T-cell (primary cell): ENCODE results near the gene ATF2. TPM values are rescaled to one million over a fixed set of nuclear protein-coding genes. Genes with fewer than 3 reads are reported as not detected.

ENCODE experiments used
- ATAC-seq, 4 experiments: fragments of 200-7000 bp in 3 of 4; fragments of 150-1000 bp in 1 of 4; cut with Tn5 transposase; replicated peaks in 1 of 4; 1 replicate in 3 of 4; 2 replicates in 1 of 4; pipeline ENCODE4 v1.10.0; 2021; ENCODE audit warnings: moderate library complexity in 3 of 4, mild to moderate bottlenecking in 2 of 4, moderate number of reproducible peaks in 1 of 4
- CTCF ChIA-PET, 2 donors: fragments of 300-600 bp; sonication (Branson Sonifier 250); formaldehyde crosslinking; loops; one replicate each; lab custom pipeline; 2022; ENCODE audit warnings: antibody characterized with exemption in 2 of 2; lab: Charles Lee
- POLR2A ChIA-PET, 2 donors: fragments of 300-600 bp; sonication (Branson Sonifier 250); formaldehyde crosslinking; loops; one replicate each; lab custom pipeline; 2022; ENCODE audit warnings: antibody characterized with exemption in 2 of 2; lab: Charles Lee
- DNase-seq, 35 experiments: peaks; one replicate each; pipeline versions ENCODE4 v3.0.0 to v3.0.0-alpha.2; 2013 to 2023
- H3K27ac ChIP-seq: one replicate; pipeline ENCODE4 v1.5.1; 2013; ENCODE audit warnings: low read length
- H3K27me3 ChIP-seq, 2 experiments: replicated peaks in 1 of 2; 1 replicate in 1 of 2; 2 replicates in 1 of 2; pipeline versions ENCODE4 v1.6.1 to v1.7.0; 2013; ENCODE audit warnings: low read length in 1 of 2, mixed read lengths in 1 of 2; ENCODE audit not compliant: control insufficient read depth in 2 of 2, insufficient read depth in 2 of 2; ENCODE audit errors: extremely low read depth in 1 of 2
- H3K36me3 ChIP-seq, 2 donors: 1 replicate in 1 of 2; 2 replicates in 1 of 2; pipeline versions ENCODE4 v1.6.1 to v1.7.0; 2013; ENCODE audit warnings: low read length in 1 of 2; ENCODE audit not compliant: control insufficient read depth in 2 of 2, insufficient read depth in 1 of 2; ENCODE audit errors: extremely low read depth in 1 of 2
- H3K4me1 ChIP-seq, 2 experiments: 1 replicate in 1 of 2; 2 replicates in 1 of 2; pipeline versions ENCODE4 v1.6.1 to v1.7.0; 2013; ENCODE audit warnings: low read length in 2 of 2, mixed read lengths in 1 of 2; ENCODE audit not compliant: insufficient read depth in 2 of 2, control insufficient read depth in 1 of 2; ENCODE audit errors: extremely low read depth in 1 of 2
- H3K4me3 ChIP-seq, 2 donors: 1 replicate in 1 of 2; 2 replicates in 1 of 2; pipeline versions ENCODE4 v1.5.1 to v1.7.0; 2013; ENCODE audit warnings: mild to moderate bottlenecking in 2 of 2, low read length in 1 of 2, moderate library complexity in 1 of 2; ENCODE audit not compliant: control insufficient read depth in 1 of 2; ENCODE audit errors: extremely low read depth in 1 of 2
- H3K9me3 ChIP-seq: 2 replicates; pipeline ENCODE4 v1.7.0; 2013
- H3K27ac Mint-ChIP-seq, 2 donors: one replicate each; pipeline ENCODE4 v1.8.0; 2020 to 2021; ENCODE audit warnings: mild to moderate bottlenecking in 2 of 2, mixed read lengths in 2 of 2
- H3K27me3 Mint-ChIP-seq, 2 donors: one replicate each; pipeline ENCODE4 v1.8.0; 2021 to 2022; ENCODE audit warnings: mixed read lengths in 2 of 2
- H3K36me3 Mint-ChIP-seq: one replicate; pipeline ENCODE4 v1.8.0; 2021; ENCODE audit warnings: mixed read lengths
- H3K4me1 Mint-ChIP-seq, 3 donors: one replicate each; pipeline ENCODE4 v1.8.0; 2020 to 2022; ENCODE audit warnings: mixed read lengths in 3 of 3, mild to moderate bottlenecking in 1 of 3
- H3K4me3 Mint-ChIP-seq, 3 donors: one replicate each; pipeline ENCODE4 v1.8.0; 2020 to 2022; ENCODE audit warnings: mild to moderate bottlenecking in 3 of 3, mixed read lengths in 3 of 3, moderate library complexity in 3 of 3
- H3K9me3 Mint-ChIP-seq, 3 donors: one replicate each; pipeline ENCODE4 v1.8.0; 2020 to 2022; ENCODE audit warnings: mixed read lengths in 3 of 3
- WGBS: methylation state at CpG from one replicate; pipeline ENCODE4 v1.1.5; 2013; ENCODE audit warnings: missing lambda C conversion rate; ENCODE audit not compliant: insufficient coverage; 5-methylcytosine and 5-hydroxymethylcytosine counted together
- total RNA-seq, 35 experiments: library from RNA in 6 of 35; stranded (reverse) in 6 of 35; fragments of 120-200 nt in 1 of 35; gene quantifications; one replicate each; pipeline versions ENCODE4 v1.2.1 to v1.2.4 and lab custom pipeline; 2013 to 2026

Gene ATF2
- total RNA-seq, 5 donors from 2014 or later (not counting 1 experiment from before 2014, with no cell fraction given), result 49.1 to 57.0 (median 52.9) TPM

DNA sequence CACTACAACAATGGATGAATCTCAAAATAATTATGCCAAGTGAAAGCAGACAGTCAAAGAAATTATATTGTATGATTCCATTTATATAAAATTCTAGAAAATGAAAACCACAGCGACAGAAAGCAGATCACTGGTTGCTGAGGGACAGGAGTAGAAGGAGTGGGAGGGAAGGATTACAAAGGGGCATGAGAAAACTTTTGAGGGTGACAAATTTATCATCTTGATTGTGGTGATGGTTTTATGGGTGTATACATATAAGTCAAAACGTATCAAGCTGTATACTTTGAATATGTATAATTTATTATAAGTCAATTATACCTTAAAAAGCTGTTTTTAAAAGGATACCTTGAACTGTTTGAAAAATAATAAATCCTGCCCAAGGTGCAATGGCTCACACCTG, 27.7 kb downstream of the ATF2 start:
- DNase-seq (no peak), ATAC-seq (no peak)
- Mint-ChIP-seq H3K27me3 (no peaks in the 10 kb centered on the region), H3K4me1 (peaks cover 35 to 55% (median 43%) of the 10 kb centered on the region in 3 donors), H3K9me3 (no peaks in the 10 kb centered on the region), H3K27ac (no peak overlapping the region), H3K4me3 (no peak overlapping the region), H3K36me3 (peaks cover 41% of the 10 kb centered on the region)
- CTCF ChIA-PET, result no interaction called here
- no peaks in the 10 kb centered on the region for H3K27me3 ChIP-seq
- peaks cover 4 to 10% of the 10 kb centered on the region in 2 donors for H3K36me3 ChIP-seq
- H3K4me3 ChIP-seq, result no peak overlapping the region
- POLR2A ChIA-PET, result no interaction called here
- H3K27ac ChIP-seq, result no peak overlapping the region
- H3K9me3 ChIP-seq, result no peaks in the 10 kb centered on the region
- H3K4me1 ChIP-seq, result no peaks in the 10 kb centered on the region
- no CpG with 5 or more reads among the region's 2 CpGs for WGBS

DNA sequence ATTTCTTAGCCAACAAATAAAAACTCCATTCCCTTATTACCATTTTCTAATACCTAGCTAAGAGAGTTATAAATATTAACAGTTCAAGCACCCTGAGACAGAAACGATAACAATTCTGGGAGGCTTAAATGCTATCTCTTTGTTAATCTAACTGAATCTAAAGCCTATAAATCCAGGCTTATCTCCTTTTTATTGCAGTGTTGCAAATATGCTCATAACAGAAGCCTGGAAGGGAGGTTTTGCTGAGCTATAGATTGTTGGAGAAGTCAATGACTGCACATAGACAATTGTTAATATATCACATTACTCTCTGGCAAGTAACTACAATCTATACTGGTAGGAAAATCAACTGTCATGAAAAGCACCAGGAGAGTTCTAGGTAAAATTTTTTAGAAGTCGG, 30.2 kb downstream of the ATF2 start:
- CTCF ChIA-PET, result interaction anchor here (1.2 to 1.5 kb wide), 2 partner anchors 17 to 26 kb away, joined by 3 read pairs; no protein-coding TSS in a partner anchor
- no peaks in the 10 kb centered on the region for H3K9me3 Mint-ChIP-seq
- POLR2A ChIA-PET, result interaction anchor here in 1 of 2 donors (1.0 kb wide), 1 partner anchor 8 kb away, joined by 3 read pairs; no protein-coding TSS in a partner anchor
- Histone ChIP-seq H3K27me3 (no peaks in the 10 kb centered on the region), H3K4me3 (no peak overlapping the region), H3K4me1 (no peaks in the 10 kb centered on the region), H3K9me3 (no peaks in the 10 kb centered on the region), H3K27ac (no peak overlapping the region), H3K36me3 (peaks cover 0 to 18% of the 10 kb centered on the region in 2 donors)
- H3K27me3 Mint-ChIP-seq, result no peaks in the 10 kb centered on the region
- no peak overlapping the region for H3K27ac Mint-ChIP-seq
- H3K4me1 Mint-ChIP-seq, result peaks cover 26 to 46% (median 40%) of the 10 kb centered on the region in 3 donors
- ATAC-seq (no peak), DNase-seq (no peak)
- no peak overlapping the region for H3K4me3 Mint-ChIP-seq
- WGBS, result no CpG with 5 or more reads among the region's 2 CpGs
- peaks cover 49% of the 10 kb centered on the region for H3K36me3 Mint-ChIP-seq

DNA sequence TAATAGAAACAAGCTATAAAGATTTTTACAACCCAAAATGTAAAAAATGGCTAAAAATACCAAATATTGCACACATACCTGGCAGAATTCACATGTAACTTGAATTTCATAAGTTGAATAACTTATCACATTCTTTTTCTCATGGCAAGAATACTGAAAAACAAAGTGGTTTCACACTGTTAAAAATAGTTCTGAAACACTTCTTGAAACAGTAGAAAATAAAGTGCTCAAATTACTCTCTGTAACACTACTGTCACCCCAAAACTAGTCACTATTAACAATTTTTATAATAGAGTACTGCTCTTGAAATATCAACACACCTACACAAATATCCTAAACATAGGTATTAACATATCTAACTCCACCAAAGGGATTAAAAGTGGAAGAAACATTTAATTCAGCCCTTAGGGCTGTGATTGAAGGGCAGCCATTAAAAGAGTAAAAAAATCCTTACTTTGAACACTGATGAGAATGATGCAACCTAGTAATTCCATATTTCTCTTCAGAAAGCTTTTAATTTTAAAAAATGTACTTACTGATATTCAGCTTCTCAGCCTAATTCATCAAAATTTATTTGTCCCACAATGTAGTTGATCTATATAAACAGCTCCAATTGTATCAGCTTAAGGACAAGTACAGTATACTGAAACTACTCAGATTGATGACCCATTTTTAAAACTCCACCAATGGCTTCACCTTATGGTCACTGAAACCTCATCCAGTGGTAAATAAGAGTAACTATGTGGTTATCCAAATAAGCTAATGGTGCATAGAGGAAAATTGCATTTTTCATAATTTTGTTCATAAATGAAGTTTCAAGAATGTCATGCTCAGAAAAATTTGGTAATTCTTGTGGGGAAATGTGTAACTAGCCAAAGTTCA, 31.4 kb downstream of the ATF2 start:
- Histone ChIP-seq H3K9me3 (no peaks in the 10 kb centered on the region), H3K36me3 (peaks cover 0 to 24% of the 10 kb centered on the region in 2 donors), H3K27me3 (no peaks in the 10 kb centered on the region), H3K27ac (no peak overlapping the region), H3K4me1 (no peaks in the 10 kb centered on the region), H3K4me3 (no peak overlapping the region)
- DNase-seq (no peak), ATAC-seq (no peak)
- no peaks in the 10 kb centered on the region for H3K27me3 Mint-ChIP-seq
- H3K4me1 Mint-ChIP-seq, result peaks cover 20 to 39% (median 33%) of the 10 kb centered on the region in 3 donors
- no peaks in the 10 kb centered on the region for H3K9me3 Mint-ChIP-seq
- no peak overlapping the region for H3K27ac Mint-ChIP-seq
- POLR2A ChIA-PET, result no interaction called here
- CTCF ChIA-PET, result interaction anchor here (0.7 to 1.2 kb wide), 4 partner anchors 14 to 724 kb away, joined by 3 to 4 read pairs (median 3); no protein-coding TSS in a partner anchor
- H3K4me3 Mint-ChIP-seq, result no peak overlapping the region
- peaks cover 44% of the 10 kb centered on the region for H3K36me3 Mint-ChIP-seq

DNA sequence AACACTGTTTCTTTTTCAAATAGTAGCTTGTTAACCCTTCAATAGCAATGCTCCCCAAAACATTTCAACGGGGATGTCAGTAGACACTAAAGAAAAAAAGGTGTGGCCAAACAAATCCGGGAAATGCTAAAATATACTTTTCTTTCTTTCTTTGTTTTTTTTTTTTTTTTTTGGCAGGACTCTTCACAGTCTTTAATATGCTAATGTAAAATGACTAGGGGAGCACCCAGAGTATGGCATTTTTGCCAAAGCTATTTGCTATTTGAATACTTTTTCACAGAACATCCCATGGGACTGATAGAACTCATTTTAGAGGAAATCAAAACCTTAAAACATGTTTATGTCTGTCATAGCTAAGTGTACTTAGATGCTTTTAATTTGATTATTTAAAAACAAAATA, 32.1 kb downstream of the ATF2 start:
- H3K27ac ChIP-seq, result no peak overlapping the region
- ChIA-PET POLR2A (interaction anchor here in 1 of 2 donors (0.7 kb wide), 1 partner anchor 21 kb away, joined by 10 read pairs; no protein-coding TSS in a partner anchor), CTCF (interaction anchor here (0.7 to 1.2 kb wide), 2 partner anchors 15 to 51 kb away, joined by 3 to 4 read pairs; no protein-coding TSS in a partner anchor)
- no CpG with 5 or more reads among the region's 2 CpGs for WGBS
- H3K4me1 ChIP-seq, result no peaks in the 10 kb centered on the region
- no peaks in the 10 kb centered on the region for H3K9me3 ChIP-seq
- Mint-ChIP-seq H3K9me3 (no peaks in the 10 kb centered on the region), H3K27ac (no peak overlapping the region), H3K4me3 (no peak overlapping the region), H3K36me3 (peaks cover 48% of the 10 kb centered on the region), H3K4me1 (peaks cover 20 to 38% (median 31%) of the 10 kb centered on the region in 3 donors), H3K27me3 (no peaks in the 10 kb centered on the region)
- H3K27me3 ChIP-seq, result no peaks in the 10 kb centered on the region
- ATAC-seq (no peak), DNase-seq (no peak)
- peaks cover 0 to 28% of the 10 kb centered on the region in 2 donors for H3K36me3 ChIP-seq
- H3K4me3 ChIP-seq, result no peak overlapping the region

DNA sequence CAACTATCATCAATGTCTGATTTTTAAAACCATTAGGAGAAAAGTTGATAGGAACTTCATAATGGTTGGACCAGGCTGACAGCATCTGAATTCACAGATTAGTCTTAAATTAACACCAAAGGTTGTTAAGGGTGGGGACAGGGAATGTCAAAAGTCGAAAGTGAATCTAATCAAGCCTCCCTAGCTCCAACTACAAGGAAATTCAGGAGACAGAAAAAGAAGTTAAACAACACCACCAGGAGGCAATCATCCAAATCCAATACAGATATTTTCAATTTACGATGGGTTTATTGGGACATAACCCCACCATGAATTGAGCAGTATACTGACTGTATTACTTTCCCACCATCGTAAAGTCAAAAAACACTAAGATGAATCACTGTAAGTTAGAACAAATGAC, 32.8 kb downstream of the ATF2 start:
- H3K27me3 ChIP-seq, result no peaks in the 10 kb centered on the region
- CTCF ChIA-PET, result no interaction called here
- no peak overlapping the region for H3K27ac ChIP-seq

DNA sequence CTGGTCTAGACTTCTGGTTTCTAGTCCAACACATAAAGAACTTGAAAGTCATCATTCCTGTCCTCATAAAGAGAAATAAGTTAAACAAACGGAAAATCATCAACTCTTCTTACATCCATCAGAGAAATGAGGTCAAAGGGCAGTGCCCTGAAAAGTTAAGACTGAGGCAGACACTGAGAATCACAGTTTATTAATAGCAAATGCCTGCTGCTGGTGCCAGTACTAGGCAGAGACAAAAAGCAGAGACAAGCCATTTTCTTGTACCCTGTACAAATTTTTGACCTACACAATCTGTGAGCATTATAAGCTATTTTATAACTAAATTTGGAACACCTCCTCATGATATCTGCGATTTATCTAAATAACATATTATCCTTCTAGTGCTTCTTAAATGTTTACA, 36.8 kb downstream of the ATF2 start:
- Mint-ChIP-seq H3K4me1 (peaks cover 12 to 13% (median 13%) of the 10 kb centered on the region in 3 donors), H3K27me3 (no peaks in the 10 kb centered on the region), H3K9me3 (no peaks in the 10 kb centered on the region), H3K27ac (no peak overlapping the region), H3K36me3 (peaks cover 54% of the 10 kb centered on the region), H3K4me3 (no peak overlapping the region)
- Histone ChIP-seq H3K27me3 (no peaks in the 10 kb centered on the region), H3K9me3 (no peaks in the 10 kb centered on the region), H3K36me3 (peaks cover 6 to 29% of the 10 kb centered on the region in 2 donors), H3K27ac (no peak overlapping the region), H3K4me1 (no peaks in the 10 kb centered on the region), H3K4me3 (no peak overlapping the region)
- POLR2A ChIA-PET, result interaction anchor here in 1 of 2 donors (0.6 kb wide), 1 partner anchor 11 kb away, joined by 3 read pairs; no protein-coding TSS in a partner anchor
- CTCF ChIA-PET, result interaction anchor here in 1 of 2 donors (0.9 kb wide), 1 partner anchor 431 kb away, joined by 3 read pairs; no protein-coding TSS in a partner anchor
- DNase-seq (no peak), ATAC-seq (no peak)
- no CpG with 5 or more reads among the region's 2 CpGs for WGBS

More for the DNA sequence above, 32.8 kb downstream of the ATF2 start:
- no peak for DNase-seq
- POLR2A ChIA-PET, result interaction anchor here in 1 of 2 donors (0.7 kb wide), 1 partner anchor 20 kb away, joined by 10 read pairs; no protein-coding TSS in a partner anchor
- Mint-ChIP-seq H3K27me3 (no peaks in the 10 kb centered on the region), H3K36me3 (peaks cover 53% of the 10 kb centered on the region), H3K9me3 (no peaks in the 10 kb centered on the region), H3K4me1 (peaks cover 18 to 37% (median 29%) of the 10 kb centered on the region in 3 donors), H3K27ac (no peak overlapping the region), H3K4me3 (no peak overlapping the region)
- Histone ChIP-seq H3K4me3 (no peak overlapping the region), H3K4me1 (no peaks in the 10 kb centered on the region), H3K9me3 (no peaks in the 10 kb centered on the region), H3K36me3 (peaks cover 0 to 28% of the 10 kb centered on the region in 2 donors)
- ATAC-seq, result no peak
- WGBS, result no CpG with 5 or more reads among the region's 3 CpGs
